Activated naive CD4-positive, alpha-beta T cell (primary cell): ENCODE data around the gene ITGAX.

Source experiments
- DNase-seq, 4 experiments: peaks; one replicate each; lab custom pipeline; 2025; lab: John Stamatoyannopoulos, UW

The ITGAX gene

DNA sequence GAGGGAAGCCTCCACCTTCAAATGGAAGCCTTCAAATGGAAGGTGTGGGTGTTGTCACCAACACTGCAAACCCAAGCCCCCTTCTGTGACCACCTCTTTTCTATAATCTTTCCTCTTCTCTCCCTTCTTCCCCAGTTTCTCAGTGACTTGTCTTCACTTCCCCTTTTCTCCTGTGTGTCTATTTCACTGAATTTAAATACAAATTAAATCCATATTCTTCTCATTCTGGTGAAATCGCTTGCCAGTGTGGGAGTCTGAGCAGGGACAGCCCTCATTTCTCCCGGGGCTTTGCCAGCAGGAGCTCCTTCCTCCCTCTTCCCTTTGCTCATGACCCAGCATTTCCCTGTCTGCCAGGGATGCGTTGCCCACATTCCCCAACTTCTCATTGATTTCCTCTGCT is 6.4 kb upstream of the ITGAX start:
- no peak for DNase-seq

DNA sequence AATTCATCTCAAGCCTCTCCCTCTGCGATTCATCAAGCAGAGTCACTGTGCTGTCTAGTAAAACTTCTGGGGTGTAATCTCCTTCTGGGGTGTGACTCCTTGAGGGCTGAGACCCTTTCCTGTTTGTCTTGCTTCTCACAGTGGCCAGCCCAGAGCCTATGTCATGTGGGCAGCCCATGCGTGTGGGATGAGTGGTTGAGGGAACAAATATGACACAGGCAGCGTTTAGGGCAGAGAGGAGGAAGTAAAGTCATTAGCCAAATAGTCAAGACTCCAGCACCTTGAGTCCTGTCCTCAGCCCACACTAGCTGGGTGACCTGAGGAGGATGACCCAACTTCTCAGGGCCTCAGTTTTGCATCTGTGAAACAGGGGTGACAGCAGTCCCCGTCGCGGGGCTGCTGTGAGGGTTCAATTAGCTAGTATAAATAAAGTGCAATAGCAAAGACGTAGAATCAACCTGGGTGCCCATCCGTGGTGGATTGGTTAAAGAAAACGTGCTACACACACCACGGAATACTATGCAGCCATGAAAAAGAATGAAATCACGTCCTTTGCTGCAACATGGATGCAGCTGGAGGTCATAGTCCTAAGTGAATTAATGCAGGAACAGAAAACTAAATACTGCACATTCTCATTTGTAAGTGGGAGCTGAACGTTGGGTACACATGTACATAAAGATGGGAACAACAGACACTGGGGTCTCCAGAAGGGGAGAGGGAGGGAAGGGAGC is 4.5 kb upstream of the ITGAX start:
- DNase-seq: no peak

- DNase-seq: no peak
These were observed 3.6 kb upstream of the ITGAX start for GRCh38 chr16:31351246-31351941.

DNA sequence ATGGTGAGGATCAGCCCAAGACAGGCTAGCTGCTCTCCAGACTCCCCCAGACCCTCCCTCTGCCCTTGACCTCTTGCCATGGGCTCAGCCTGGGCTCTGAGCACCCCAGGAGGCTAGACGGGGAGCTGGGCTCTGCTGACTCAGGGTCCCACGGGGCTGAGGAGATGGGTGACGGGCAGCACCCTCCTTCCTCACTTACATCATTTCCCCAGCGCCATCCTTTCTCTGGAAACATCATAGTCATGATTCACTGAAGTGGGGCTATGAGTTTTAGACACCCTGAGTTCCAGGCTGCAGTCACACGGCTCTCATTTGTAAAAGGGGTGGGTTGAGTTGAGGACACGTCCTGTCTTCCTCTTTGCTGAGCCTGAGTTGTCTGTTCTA is 3.0 kb upstream of the ITGAX start:
- DNase-seq: no peak

GRCh38 chr16:31352376-31353115 is 2.4 kb upstream of the ITGAX start:
- no peak for DNase-seq

GRCh38 chr16:31355431-31356100 is 590 bp downstream of the ITGAX start:
- DNase-seq: no peak

DNA sequence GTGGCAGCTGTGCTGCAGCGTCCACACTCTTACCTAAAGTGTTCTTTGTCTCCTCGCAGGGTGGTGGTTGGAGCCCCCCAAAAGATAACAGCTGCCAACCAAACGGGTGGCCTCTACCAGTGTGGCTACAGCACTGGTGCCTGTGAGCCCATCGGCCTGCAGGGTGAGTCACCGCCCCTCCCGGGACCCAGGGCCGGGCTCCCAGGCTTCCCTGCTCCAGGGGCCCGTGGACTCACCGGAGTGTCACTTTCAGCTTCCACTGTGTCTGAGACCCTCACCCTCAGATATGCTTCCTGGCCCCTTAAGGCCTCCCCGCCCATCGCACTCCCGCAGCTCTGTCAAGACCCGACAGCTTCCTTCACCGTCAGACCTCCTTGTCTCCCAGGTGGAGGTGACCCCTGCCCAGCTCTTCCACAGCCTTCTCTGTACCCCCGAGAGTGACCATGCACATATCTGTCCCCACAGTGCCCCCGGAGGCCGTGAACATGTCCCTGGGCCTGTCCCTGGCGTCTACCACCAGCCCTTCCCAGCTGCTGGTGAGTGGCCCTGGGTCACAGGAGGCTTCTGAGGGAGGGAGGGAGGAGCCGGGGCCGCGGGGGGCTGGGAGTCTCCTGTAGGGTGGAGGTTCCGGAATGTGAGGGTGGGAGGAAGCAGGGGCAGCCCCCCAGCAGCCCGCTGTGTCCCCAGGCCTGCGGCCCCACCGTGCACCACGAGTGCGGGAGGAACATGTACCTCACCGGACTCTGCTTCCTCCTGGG is 1.8 kb downstream of the ITGAX start:
- DNase-seq: no peak

DNA sequence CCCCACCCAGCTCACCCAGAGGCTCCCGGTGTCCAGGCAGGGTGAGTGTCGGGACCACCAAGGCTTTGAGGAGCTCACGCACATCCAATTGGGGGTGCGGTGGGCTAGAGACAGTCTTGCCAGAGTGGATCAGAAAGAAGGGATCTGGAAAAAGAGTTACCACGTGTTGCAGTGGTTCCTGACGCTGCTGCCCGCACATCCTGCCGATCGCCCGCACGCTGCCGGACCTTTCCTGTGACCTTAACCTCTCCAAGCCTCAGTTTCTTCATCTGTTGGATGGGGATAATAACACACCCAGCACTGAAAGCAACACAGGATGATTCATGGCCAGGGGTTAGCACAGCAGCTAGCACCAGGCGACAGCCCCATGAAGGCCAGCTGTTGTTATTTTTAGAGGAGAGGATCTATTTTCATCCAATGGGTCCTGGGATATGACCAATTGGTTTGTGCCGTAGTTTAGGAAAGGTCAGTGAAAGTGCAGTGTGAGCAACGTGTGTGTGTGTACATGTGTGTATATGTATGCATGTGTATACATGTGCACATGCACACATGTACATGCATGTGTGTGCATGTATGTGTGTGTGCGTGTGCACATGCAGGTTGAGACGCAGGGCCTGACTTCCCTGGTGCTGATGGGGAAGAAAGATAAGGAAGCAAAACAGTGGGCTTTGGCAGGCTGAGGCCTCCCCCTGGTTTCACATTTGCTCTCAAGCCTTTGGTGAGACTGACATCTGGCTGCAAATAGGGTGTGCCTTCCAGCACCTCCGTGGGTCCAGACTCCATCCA is 2.5 kb downstream of the ITGAX start:
- no peak for DNase-seq

- DNase-seq: no peak
These were observed 5.3 kb downstream of the ITGAX start for GRCh38 chr16:31360251-31360650.

DNA sequence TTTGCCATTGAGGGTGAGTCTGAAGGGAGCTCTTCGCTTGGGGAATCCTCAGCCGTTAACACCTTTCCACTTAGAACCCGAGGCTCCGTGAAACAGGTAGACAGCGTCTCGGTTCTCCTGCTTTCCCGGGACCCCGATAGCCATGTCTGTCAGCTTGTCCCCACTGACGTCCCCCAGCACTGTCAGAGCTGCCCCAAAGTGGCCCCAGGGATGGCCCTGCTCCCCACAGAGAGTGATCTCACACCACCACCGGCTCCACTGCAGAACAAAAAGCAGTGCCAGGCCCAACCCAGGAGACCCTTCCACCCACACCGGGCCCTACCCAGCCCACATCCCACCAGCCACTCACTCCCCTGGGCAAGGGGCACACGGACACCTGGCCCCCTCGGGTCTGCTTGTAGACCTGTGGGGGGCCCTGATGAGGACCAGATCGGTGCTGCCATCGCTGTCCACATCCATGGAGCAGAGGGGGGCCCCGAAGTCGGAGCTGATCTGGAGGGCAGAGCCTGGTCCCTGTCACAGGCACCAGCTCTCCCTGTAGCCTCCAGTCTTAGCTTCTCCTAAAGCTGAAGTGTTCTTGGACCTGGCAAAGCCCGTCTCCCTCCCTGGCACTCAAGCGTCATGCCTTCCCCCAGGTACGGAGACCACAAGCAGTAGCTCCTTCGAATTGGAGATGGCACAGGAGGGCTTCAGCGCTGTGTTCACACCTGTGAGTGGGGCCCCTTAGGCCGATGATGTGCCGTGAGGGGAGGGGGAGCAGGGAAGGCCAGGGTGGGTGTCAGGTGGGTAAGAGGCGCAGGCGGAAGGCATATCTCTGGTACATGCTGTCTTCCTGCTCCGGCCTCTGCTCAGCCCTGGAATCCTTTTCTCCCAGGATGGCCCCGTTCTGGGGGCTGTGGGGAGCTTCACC is 6.5 kb downstream of the ITGAX start:
- DNase-seq: no peak

GRCh38 chr16:31362476-31363405 is 7.8 kb downstream of the ITGAX start:
- no peak for DNase-seq

DNA sequence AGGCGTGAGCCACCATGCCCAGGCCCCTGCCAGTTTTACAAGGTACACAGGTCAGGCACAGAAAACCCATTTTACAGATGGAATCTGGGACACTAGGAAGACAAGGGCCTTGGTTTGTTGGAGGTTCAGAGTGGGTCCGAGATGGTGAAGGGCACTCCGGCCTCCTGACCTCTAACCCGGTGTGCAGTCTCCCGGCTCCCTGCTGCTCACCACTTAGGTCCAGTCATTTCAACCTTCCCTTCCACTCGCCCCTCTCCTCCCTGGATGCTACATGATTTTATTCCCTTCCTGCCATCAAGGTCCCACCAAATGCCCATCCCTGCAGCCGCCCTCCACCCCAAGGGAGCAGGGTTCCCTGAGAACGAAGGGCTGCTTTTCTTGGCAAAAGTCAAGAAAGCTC is 8.7 kb downstream of the ITGAX start:
- no peak for DNase-seq

DNA sequence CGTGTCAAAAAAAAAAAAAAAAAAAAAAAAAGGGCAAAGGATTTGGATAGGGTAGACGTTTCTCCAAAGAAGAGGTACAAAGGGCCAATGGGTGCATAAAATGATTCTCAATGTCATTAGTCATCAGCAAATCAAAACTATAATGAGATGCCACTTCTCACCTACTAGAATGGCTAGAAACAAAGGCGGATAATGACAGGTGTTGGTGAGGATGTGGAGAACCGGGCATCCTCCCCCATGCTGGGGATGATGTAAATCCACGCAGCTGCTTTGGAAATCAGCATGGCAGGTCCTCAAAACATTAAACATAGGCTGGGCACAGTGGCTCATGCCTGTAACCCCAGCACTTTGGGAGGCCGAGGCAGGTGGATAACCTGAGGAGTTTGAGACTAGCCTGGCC is 9.4 kb downstream of the ITGAX start:
- no peak for DNase-seq

DNA sequence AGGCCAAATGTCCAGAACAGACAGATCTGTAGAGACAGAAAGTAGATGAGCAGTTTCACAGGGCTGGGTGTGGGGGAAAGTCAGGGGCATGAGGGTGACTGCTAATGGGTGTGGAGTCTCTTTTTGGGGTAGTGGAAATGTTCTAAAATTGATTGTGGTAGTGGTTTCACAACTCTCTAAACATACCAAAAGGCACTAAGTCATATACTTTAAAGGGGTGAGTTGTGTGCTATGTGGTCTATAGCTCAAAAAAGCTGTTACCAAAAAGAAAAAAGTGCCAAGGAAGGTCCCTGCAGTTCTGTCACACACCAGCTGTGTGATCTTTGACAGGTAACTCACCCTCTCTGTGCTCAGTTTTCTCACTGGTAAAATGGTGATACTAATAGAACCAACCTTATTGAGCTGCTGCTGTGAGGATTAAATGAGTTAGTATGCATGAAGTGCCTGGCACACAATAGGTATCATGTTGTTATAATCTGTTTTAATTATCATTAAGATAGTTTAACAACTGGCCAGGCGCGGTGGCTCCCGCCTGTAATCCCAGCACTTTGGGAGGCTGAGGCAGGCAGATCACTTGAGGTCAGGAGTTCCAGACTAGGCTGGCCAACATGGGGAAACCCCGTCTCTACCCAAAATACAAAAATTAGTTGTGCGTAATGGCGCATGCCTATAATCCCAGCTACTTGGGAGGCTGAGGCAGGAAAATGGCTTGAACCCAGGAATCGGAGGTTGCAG is 10.3 kb downstream of the ITGAX start:
- DNase-seq: no peak

GRCh38 chr16:31367853-31368252 is 12.9 kb downstream of the ITGAX start:
- no peak for DNase-seq

- no peak for DNase-seq
These were observed 16.0 kb downstream of the ITGAX start for GRCh38 chr16:31371008-31371407.

- DNase-seq: no peak
These were observed 16.9 kb downstream of the ITGAX start for GRCh38 chr16:31371619-31372484.
